GM21390 (cell line): ENCODE data around the gene CANT1.

Source experiments
- ATAC-seq: cut with Tn5 transposase; IDR thresholded peaks from one replicate; pipeline ENCODE4 v1.9.1; 2021; ENCODE audit not compliant: unreplicated experiment

The CANT1 gene

DNA sequence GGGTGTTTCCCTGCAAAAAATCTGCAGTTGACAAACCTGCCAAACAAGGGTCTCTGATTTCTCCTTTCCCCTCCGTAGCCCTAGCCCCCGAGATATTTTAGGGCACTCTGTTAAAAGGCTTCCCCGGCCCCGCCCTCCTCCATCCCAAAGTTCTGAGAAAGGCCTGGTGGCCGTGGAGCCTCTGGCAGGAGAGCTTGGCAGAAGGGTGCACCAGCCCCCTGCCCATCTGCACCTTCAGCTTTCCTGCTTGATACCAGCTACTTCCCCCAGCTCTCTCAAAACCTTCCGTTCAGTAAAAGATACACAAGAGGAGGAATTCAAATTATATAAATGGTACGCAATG, 711 bp upstream of the CANT1 start:
- no peak for ATAC-seq

DNA sequence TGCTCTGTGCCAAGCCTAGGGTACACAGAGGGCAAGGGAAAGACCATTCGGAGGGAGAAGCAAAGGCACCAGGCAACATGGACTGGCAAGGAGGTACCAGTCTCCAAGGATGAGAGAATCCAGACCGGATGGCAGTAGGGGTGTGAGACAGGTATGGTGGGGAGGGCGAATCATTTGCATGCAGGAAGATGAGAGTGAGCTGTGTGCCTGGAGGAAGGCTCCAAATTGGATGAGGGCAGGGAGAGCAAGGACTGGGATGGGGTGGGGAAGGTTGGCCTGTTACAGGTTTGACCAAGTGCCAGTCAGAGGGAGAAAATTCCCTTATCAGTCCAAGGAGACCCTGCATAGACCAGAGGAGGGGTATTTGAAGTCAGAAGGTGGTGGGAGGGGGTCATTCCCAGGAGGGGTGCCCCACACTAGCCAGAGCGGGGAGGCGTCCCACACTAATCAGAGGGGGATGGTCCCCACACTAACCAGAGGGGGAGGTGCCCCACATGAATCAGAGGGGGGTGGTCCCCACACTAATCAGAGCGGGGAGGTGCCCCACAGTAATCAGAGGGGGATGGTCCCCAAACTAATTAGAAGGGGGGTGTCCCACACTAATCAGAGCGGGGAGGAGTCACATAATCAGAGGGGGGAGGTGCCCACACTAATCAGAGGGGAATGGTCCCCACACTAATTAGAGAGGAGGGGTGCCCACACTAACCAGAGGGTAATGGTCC, 737 bp downstream of the CANT1 start:
- no peak for ATAC-seq

DNA sequence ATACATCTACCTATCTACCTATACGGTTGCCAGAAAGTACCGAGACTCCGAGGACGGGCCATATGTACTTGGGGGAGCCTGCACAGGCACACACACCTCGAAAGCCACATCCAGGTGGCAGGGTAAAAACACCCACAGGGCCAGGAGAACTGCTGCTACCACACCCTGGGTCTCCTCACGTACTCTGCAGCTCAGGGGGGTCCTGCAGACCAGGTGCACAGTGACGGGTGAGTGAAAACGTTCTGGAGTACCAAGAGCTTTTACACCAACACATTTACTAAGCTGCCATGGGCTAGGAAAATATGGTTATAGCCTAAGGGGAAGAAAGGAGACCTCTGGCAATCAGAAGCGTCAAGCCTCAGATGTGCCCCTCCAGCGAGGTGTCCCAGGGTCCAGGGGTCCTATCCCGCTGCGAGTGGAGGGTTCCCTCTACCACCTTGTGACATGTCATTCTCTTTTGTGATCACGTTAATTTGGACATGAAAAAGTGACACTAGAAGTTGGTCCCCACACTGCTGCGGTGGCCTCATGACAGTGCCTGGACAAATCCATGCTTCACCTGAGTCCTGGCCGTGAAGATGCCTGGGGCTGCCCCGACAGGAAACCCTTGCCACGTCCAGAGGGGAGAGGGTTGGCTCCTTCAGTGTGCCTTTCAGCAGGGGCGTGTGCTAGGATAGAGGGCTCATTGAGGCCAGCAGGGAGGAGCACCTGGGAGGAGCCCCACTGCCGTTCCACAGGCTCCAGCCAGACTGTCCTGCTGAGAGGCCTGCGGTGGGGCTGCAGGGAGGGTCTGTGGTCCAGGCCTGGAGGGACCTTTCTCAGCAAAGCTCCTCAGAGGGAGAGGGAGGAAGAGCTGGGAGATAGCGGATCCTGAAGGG, 1.8 kb downstream of the CANT1 start:
- no peak for ATAC-seq

DNA sequence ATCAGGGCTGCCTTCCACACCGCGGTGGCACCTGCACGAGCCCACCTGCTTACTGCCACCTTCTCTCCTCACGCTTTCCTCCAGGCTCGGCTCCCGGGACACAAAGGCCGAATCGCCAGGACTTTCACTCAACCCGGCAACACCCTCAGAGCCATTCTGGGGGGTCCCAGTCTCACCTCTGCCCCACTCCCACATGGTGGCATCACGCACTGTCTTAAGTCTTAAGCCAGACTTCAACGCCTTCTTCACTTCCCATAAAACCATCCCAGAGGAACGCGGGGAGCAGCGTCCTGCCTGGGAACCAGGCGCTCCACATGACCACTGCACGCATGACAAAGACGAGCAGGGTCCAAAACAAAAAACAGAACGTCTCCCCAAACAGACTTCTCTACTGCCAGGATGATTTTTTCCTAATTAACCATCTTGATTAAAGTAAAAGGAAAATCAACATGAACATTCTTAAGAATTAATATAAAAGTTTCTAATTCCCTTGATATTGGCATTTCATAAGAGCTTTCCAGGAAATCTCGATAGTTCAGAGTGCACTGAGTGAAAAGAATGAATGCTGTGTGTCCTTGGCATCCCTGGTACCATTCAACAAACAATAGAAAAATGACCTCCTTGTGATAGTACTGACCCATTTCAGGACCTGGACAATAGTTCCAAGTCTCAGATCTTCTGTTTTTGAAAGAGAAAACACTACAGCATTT, 2.6 kb downstream of the CANT1 start:
- no peak for ATAC-seq

DNA sequence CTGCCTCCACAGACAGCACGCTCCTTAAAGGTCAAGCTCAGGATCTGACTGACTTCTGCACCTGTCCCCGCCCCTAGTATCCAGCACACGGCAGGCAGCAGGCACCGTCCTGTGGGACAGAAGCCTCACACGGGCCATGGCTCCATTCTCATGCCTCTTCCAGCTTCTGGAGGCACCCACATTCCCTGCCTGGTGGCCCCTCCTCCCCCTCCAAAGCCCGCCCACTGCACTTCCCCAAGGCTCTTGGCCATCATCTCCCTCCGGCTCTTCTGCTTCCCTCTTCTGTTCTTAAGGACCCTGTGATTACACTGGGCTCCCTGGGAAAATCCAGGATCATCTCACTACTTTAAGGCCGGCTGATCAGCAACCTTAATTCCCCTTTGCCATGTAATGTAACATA, 3.5 kb downstream of the CANT1 start:
- no peak for ATAC-seq

DNA sequence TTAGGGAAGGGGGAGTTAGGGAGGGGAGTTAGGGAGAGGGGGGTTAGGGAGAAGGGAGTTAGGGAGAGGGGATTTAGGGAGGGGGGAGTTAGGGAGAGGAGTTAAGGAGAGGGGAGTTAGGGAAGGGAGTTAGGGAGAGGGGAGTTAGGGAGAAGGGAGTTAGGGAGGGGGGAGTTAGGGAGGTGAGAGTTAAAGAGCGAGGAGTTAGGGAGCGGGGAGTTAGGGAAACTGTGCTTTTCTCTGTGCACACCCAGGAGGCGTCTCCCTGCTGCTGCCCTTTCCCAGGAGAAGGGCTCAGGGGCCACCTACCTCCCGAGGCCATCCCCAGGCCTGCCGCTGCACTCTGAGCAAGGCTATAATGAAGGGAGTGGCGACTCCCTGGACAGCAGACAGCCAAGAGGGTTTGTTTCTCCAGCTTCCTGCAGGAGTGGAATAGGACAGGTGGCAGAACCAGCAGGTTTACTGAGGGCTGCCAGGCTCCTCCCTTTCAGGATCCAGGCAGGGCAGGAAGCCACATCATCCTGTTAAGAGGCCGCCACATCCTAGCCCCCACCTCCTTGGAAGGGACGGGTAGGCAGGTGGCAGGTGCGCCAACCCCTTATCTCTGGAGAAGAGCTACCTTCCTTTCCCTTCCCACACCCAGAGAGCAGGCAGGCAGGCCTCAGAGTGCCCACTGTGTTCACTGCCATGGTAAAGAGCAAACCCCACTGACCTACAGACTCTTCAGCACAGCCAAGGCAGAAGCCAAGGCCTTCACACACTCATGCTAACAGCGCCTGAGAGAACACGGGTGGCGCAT, 4.3 kb downstream of the CANT1 start:
- ATAC-seq, result no peak

DNA sequence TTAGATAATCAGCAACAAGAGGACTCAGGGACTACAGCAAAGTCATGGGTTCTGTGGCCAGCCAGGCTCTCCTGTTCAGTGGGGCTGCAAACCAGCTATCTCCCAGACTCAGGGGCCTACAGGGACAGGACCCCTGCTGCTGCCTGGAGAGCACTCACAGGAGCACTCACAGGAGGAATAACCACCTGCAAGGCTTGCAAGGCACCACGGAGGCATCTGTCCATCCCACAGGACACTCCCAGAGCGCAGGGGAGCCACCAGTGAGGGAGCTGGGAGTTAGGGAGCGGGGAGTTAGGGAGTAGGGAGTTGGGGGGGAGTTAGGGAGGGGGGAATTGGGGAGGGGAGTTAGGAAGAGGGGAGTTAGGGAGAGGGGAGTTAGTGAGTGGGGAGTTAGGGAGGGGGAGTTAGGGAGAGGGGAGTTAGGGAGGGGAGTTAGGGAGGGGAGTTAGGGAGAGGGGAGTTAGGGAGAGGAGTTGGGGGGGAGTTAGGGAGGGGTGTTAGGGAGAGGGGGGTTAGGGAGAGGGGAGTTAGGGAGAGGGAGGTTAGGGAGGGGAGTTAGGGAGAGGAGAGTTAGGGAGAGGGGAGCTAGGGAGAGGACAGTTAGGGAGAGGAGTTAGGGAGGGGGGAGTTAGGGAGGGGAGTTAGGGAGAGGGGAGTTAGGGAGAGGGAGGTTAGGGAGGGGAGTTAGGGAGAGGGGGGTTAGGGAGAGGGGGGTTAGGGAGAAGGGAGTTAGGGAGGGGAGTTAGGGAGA, 5.7 kb downstream of the CANT1 start:
- ATAC-seq, result no peak

DNA sequence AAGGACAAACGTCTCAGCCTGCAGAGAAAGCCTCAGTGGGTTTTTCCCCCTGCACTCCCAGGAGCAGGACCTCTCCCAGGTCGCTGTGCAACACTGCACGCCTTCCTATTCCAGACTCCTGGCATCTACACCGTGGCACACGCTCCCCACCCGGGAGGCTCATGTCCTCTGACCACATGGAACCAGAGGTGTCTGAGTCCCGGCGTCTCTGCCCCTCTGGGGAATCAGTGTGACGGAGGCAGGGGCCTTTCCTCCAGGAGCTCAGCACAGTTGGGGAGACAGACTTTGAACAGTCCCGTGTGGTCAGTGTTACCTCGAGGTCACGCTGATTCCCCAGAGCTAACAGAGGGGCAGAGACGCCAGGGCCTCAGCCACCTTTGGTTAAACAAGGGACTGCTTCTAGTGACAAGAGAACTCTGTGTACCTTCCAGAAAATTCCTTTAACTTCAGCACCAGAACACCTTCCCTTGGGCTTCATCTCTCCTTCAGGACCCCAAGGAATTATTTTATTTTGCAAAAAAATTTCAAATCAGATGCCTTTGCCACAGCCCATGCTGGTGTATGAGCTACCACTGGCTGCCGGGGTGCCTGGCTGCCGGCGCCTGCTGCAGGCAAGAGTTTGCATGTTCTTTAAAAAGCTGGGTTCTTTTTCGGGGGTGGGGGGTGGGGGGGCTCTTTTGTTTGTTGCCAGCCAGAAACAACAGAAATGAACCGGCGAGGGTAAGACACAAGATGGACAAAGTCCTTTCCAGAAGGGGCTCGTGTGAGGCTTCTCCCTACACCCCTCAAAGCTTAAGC, 6.6 kb downstream of the CANT1 start:
- no peak for ATAC-seq

DNA sequence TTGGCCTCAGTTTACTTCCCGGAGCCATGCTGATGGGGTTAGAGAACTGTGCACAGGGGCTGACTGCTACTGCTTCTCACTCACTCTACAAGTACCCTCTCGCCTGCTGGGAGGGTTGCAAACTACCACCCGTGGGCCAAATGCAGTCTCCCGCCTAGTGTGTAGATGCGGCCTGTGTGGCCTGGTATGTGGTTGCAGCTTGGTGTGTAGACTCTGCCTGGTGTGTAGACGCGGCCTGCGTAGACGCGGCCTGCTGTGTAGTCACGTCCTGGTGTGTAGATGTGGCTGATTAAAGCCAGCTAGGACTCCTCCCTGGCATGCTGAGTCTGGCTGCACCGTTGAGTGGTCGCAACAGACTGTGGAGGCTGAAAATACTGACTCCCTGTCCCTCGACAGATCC, 7.3 kb downstream of the CANT1 start:
- ATAC-seq, result no peak

DNA sequence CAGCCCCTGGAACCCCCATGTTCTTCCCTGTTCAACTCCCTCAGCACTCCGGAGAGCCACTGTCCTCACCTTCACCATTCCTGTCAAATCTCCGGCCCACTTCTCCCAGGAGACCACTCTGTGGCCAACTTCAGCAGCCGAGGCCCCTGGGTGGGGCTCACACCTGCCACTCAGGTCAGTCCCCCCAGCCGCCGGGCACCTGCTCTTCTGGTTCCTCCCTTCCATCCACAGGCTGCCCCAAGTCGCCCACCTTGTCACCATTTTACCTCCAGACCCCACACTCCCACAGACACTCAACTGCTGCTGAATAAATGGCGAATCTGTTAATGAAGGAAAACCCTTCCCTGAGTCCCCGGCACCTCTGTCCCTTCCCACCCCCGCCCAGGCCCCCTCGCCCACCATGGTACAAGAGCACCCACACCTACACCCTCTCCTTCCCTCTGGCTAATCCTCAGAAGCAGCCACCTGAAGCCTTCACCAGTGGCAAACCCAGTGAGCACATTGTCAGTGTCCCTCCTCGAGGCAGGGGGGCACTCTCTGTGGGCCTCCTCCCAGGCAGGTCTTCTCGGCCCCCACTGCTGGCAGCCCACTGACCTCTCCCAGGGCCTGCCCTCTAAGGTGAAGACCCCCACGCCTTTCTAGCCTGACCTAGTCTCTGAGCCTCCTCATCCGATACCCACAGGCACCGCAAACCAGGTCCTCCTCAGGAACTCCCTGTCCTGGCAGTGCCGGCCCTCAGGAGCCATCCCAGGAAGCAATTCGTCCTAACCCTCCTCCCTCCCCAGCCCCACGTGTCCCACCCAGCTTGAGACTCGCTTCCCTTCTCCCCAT, 8.2 kb downstream of the CANT1 start:
- no peak for ATAC-seq

DNA sequence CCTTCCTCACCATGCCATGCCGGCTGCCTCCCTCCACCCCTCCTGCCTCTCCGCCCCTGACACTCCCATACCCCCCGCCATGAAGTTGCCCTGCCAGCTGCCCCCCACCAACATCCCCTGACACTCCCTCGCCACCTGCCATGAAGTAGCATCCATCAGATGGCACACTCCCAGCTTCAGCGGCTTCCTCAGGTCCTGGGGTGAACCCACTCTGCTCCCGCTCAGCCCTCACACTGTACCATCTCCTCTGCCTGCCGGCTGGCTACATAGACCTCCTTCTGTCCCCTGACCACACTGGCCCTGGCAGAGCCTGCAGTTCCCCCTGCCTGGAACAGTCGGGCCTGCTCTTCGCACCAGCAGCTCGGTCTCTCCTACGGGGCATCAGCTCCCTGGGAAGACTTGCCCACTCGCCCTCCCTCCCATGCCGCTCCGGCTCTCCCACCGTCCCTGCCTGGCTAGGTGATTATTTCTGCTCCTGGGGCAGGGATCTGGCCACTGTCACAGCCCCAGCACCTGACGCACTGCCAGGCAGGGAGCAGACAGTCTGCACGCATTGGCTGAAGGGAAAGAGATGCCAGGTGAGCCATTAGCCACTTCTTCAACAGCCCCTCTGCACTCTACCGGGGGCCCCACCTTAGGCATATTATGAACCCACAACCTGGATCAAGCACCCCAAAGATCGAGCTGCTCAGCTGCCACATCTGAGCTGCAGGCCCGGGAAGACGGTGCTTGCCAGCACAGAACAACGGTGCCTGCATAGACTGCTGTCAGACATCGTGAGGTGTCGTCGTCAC, 9.0 kb downstream of the CANT1 start:
- no peak for ATAC-seq

DNA sequence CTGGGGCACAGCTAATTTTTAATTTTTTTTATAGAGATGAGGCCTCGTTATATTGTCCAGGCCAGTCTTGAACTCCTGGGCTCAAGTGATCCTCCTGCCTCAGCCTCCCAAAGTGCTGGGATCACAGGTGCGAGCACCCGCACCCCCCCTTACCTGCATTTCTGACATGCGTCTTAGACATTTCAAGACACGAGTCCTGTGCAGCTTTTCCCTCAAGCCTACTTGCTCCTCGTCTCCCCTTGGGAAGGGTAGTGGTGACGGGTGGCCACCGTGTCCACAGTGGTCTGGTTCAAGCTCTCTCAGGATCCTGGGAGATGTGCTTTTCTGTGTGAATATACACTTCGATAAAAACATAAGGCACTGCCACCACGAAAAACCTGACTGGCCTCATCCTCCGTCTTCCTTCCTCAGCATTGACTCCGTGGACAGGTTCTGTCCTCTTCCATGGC, 9.6 kb downstream of the CANT1 start:
- ATAC-seq, result no peak

DNA sequence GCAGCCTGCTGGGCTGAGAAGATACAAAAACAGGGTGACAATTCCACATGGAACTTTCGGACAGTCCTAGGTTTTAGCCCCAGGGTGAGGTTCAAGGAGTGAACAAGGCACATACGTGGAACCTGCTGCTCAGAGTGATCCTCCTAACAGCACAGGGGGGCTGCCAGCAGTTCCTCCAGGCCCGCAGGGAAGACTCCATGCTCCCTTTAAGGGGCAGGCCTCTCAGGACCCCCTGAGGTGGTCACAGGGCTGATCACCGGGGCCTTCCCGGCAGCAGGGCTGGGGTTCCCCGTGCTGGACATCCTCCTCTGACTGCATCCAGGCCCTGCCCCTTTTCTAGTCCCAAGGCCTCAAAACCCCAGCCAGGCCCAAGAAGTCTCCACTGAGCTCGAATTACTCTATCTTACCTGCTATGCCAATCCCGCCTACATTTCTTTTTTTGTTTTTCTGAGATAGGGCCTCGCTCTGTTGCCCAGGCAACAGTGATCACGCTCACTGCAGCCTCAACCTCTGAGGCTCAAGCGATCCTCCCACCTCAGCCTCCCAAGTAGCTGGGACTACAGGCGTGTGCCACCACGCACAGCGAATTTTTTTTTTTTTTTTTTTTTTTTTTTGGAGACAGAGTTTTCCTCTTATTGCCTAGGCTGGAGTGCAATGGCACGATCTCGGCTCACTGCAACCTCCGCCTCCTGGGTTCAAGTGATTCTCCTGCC, 10.4 kb downstream of the CANT1 start:
- no peak for ATAC-seq

DNA sequence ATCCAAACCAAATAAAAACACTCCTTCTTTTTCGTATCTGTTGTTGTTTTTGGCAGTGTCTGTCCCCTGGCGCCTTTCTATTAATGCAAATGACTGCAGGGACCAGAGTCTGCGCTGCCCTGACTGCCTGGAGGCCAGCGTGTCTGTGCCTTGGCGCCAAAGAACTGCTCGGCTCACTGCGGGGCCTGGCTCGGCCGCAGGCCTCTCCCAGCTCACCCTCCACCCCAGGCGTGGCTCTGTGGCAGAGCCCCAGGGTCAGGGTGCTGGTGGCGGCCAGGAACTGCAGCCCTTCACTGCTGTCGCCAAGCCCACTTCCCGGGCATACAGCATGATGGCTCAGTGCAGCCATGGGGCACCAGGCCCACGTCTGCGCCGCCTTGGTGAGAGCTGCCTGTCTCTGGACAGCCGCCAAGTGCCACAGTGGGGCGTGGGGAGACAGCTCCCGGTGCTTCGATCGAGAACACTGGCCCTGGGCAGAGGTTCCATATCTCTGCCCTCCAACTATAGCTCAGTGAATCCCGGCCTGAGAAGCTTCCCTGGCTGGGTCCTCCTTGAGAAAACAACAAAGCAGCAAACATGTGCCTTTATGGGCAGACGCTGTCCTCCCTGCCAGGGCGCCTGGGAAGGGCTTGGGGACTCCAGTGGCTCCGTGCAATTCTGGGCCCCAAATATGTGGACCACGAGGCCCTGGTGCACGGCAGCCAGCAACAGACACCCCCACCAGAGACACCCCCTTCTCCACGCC, 11.1 kb downstream of the CANT1 start:
- no peak for ATAC-seq

DNA sequence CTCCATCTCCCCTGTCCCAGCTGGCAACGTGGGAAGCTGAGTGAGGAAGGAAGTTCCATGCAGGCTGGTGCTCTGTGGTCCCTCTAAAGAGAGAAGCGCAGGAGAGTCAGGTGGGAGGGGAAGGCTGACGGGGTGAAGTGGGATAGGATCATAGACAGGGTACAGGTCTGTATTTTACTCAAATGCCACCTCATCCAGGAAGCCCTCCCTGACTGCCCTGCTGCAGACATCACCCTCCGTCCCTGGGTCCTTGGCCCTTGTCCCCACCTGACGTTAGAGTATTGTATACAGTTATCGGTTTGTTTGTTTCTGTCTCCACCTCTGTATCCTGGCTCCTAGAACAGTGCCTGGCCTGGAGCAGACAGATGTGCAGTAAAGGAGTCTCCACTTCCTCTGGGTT, 11.7 kb downstream of the CANT1 start:
- ATAC-seq, result no peak

DNA sequence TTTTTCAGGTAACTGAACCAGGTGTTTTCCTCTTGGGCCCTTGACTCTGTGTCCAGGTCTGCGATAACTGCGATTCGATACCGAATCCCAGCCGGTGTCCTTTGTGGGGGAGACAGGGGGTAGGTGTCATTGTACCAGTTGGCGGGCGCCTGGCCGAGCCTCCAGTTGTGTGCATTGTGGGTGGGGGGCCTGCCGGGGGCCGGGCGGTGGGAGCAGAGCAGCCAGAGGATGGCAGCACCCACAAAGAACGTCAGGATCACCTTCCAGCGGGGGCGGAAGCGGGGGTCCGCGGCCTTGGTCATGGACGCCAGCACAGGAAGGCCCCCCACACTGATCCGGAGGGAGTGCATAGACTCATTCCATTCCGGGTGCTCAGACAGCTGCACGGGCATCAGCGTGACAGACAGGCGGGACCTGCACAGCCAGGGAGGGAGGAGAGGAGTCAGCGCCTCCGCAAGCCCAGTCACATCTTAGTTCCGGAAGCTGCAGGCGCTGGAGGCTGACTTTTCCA, 12.3 kb downstream of the CANT1 start:
- no peak for ATAC-seq
